Calu3 (cell line): ENCODE measurements around the gene ZBBX. TPM values are rescaled to one million over a fixed set of nuclear protein-coding genes. Genes with fewer than 3 reads are reported as not detected.

ENCODE experiments used
- BruUV-seq: library from RNA; stranded (reverse); fragments of 400-500 nt; replicated peaks from 2 replicates; lab custom pipeline; 2021; lab: Mats Ljungman, UMichigan
- CTCF ChIA-PET: fragments of 300-600 bp; sonication (Branson Sonifier 250); formaldehyde crosslinking; loops from one replicate; lab custom pipeline; 2022; ENCODE audit warnings: antibody characterized with exemption; lab: Charles Lee
- DNase-seq: peaks from one replicate; pipeline ENCODE4 v3.0.0; 2022
- H3K27ac Mint-ChIP-seq: one replicate; pipeline ENCODE4 v1.8.0; 2022; ENCODE audit warnings: mixed read lengths; ENCODE audit not compliant: unreplicated experiment
- H3K27me3 Mint-ChIP-seq: one replicate; pipeline ENCODE4 v1.8.0; 2022; ENCODE audit warnings: mixed read lengths; ENCODE audit not compliant: unreplicated experiment
- H3K36me3 Mint-ChIP-seq: one replicate; pipeline ENCODE4 v1.8.0; 2022; ENCODE audit warnings: mild to moderate bottlenecking, moderate library complexity, mixed read lengths; ENCODE audit not compliant: insufficient read depth, unreplicated experiment
- H3K4me1 Mint-ChIP-seq: one replicate; pipeline ENCODE4 v1.8.0; 2022; ENCODE audit warnings: mild to moderate bottlenecking, low read depth, mixed read lengths; ENCODE audit not compliant: unreplicated experiment
- H3K4me3 Mint-ChIP-seq: one replicate; pipeline ENCODE4 v1.8.0; 2022; ENCODE audit warnings: mild to moderate bottlenecking, low read depth, moderate library complexity, mixed read lengths; ENCODE audit not compliant: unreplicated experiment
- H3K9me3 Mint-ChIP-seq: one replicate; pipeline ENCODE4 v1.8.0; 2022; ENCODE audit warnings: low read depth, mixed read lengths; ENCODE audit not compliant: unreplicated experiment
- intact Hi-C: fragments of 100-400 bp; cut with micrococcal nuclease; formaldehyde crosslinking; loops from one replicate; pipeline ENCODE4 v1.10.0; 2022; ENCODE audit not compliant: unreplicated experiment
- total RNA-seq: library from RNA; stranded (reverse); gene quantifications from 2 replicates; pipeline ENCODE4 v1.2.3, GENCODE V29; 2022
- TF ChIP-seq, protein P1 (sequence below): fragments of 200-600 bp; IDR thresholded peaks from one replicate; pipeline ENCODE4 v1.8.0; 2022; ENCODE audit warnings: antibody characterized with exemption; ENCODE audit not compliant: unreplicated experiment

Gene ZBBX
- total RNA-seq, 1 experiment from 2014 or later = 0.57 TPM

DNA sequence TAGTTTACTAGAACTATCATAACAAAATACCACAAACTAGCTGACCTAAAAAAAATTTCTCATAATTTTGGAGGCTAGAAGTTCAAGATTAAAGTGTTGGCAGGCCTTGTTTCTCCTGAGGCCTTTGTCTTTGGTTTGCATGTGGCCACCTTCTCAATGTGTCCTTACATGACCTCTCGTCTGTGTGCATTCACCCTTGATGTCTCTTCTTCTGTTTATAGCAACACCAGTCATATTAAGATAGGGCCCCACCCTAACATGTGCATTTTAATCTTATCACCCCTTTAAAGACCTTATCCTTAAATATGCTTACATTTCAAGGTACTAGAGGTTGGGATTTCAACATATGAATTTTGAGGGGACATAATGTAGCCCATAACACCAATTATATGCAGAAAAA is 177.0 kb downstream of the ZBBX start:
- peaks cover 2% of the 10 kb centered on the region for H3K9me3 Mint-ChIP-seq
- H3K27me3 Mint-ChIP-seq = no peaks in the 10 kb centered on the region
- H3K36me3 Mint-ChIP-seq = no peaks in the 10 kb centered on the region
- TF ChIP-seq, protein P1, sequence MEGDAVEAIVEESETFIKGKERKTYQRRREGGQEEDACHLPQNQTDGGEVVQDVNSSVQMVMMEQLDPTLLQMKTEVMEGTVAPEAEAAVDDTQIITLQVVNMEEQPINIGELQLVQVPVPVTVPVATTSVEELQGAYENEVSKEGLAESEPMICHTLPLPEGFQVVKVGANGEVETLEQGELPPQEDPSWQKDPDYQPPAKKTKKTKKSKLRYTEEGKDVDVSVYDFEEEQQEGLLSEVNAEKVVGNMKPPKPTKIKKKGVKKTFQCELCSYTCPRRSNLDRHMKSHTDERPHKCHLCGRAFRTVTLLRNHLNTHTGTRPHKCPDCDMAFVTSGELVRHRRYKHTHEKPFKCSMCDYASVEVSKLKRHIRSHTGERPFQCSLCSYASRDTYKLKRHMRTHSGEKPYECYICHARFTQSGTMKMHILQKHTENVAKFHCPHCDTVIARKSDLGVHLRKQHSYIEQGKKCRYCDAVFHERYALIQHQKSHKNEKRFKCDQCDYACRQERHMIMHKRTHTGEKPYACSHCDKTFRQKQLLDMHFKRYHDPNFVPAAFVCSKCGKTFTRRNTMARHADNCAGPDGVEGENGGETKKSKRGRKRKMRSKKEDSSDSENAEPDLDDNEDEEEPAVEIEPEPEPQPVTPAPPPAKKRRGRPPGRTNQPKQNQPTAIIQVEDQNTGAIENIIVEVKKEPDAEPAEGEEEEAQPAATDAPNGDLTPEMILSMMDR = no peak
- H3K4me3 Mint-ChIP-seq = no peak overlapping the region
- DNase-seq = no peak
- intact Hi-C loops = no loop called here
- CTCF ChIA-PET = no interaction called here
- BruUV-seq = no TSS peak
- H3K4me1 Mint-ChIP-seq = no peaks in the 10 kb centered on the region
- no peak overlapping the region for H3K27ac Mint-ChIP-seq

DNA sequence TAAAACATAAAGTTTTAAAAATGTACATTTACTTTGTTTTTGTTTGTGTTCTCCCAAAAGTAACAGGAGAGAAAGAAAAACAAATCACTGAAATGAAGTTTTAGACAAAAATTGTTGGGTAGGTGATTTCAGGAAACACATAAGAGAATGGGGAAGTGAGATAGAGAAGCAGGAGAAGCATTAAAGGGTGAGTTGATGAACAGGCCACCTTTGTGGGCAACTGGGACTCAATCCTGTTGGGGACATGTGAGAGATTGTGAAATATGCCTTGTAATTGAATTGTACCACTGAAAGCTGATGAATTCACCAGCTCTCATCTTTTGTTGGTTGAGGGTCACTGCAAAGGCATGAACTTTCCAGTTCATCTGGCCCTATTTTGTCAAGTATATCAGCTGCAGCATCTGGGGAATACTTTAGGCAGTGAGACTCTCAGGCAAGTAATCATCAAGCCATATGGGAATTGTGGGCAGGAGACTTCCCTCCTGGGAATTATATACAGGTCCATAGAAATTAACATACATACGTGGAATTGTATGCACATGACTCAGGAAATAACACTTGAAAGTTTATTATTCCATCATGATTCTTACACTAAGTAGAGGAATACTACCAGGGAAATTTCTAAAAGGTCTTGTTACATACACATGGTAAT is 181.0 kb downstream of the ZBBX start:
- Mint-ChIP-seq H3K27ac (peak overlapping the region; percentile 43), H3K36me3 (no peaks in the 10 kb centered on the region), H3K4me1 (no peaks in the 10 kb centered on the region), H3K27me3 (no peaks in the 10 kb centered on the region), H3K4me3 (no peak overlapping the region), H3K9me3 (no peaks in the 10 kb centered on the region)
- no TSS peak for BruUV-seq
- CTCF ChIA-PET = no interaction called here
- TF ChIP-seq, protein P1 = no peak
- intact Hi-C loops = no loop called here
- no peak for DNase-seq

Other genes with a start within 250 kb of the ZBBX start
- not detected in 2 replicates for gene SERPINI2, start 93.7 kb upstream of the ZBBX start, total RNA-seq